GM21723 (cell line): Measurements from ENCODE around the gene ITPR2.
"Not testable (repeated sequence)": the region's sequence is repeated elsewhere in the genome, so short reads cannot be mapped to it uniquely, and the experiment has no call there.

Source experiments
- ATAC-seq: cut with Tn5 transposase; IDR thresholded peaks from one replicate; pipeline ENCODE4 v1.9.1; 2021; ENCODE audit warnings: mild to moderate bottlenecking, moderate library complexity; ENCODE audit not compliant: unreplicated experiment

Gene ITPR2

GRCh38 chr12:26851031-26851809, 18.2 kb upstream of the ITPR2 start:
- no peak for ATAC-seq

- ATAC-seq = no peak
These were observed 15.3 kb upstream of the ITPR2 start for GRCh38 chr12:26848156-26848825.

- ATAC-seq = no peak
These were observed 14.4 kb upstream of the ITPR2 start for GRCh38 chr12:26847431-26847830.

GRCh38 chr12:26846416-26846815, 13.4 kb upstream of the ITPR2 start:
- no peak for ATAC-seq

- no peak for ATAC-seq
These were observed 13.0 kb upstream of the ITPR2 start for GRCh38 chr12:26845984-26846383.

- no peak for ATAC-seq
These were observed 12.2 kb upstream of the ITPR2 start for GRCh38 chr12:26845057-26845666.

GRCh38 chr12:26843311-26843710, 10.3 kb upstream of the ITPR2 start:
- no peak for ATAC-seq

- no peak for ATAC-seq
These were observed 8.1 kb upstream of the ITPR2 start for GRCh38 chr12:26841085-26841484.

- no peak for ATAC-seq
These were observed 6.5 kb upstream of the ITPR2 start for GRCh38 chr12:26839512-26839911.

GRCh38 chr12:26838888-26839416, 6.0 kb upstream of the ITPR2 start:
- no peak for ATAC-seq

- ATAC-seq = no peak
These were observed 3.2 kb upstream of the ITPR2 start for GRCh38 chr12:26836201-26836600.

- ATAC-seq = not testable (repeated sequence)
These were observed 1.6 kb upstream of the ITPR2 start for GRCh38 chr12:26834503-26835060.

GRCh38 chr12:26833743-26834490, 923 bp upstream of the ITPR2 start:
- ATAC-seq = peak; percentile 29

- peak; percentile 54 for ATAC-seq
These were observed 808 bp downstream of the ITPR2 start for GRCh38 chr12:26831951-26832821.

- ATAC-seq = no peak
These were observed 2.0 kb downstream of the ITPR2 start for GRCh38 chr12:26830783-26831551.

- ATAC-seq = no peak
These were observed 2.6 kb downstream of the ITPR2 start for GRCh38 chr12:26830363-26830762.

- no peak for ATAC-seq
These were observed 4.5 kb downstream of the ITPR2 start for GRCh38 chr12:26828280-26829073.

GRCh38 chr12:26826437-26826836, 6.6 kb downstream of the ITPR2 start:
- no peak for ATAC-seq
